Activated CD4-positive, alpha-beta memory T cell treated with anti-CD3 and anti-CD28 coated beads, Interleukin-2, amount 10 ng/mL, durations not matched to agents 7 days and 5 days (primary cell): ENCODE results near the gene CSNK2A2. TPM values are rescaled to one million over a fixed set of nuclear protein-coding genes. Genes with fewer than 3 reads are reported as not detected.

Experiments used
- CTCF ChIA-PET: fragments of 350-600 bp; sonication (Branson Sonifier 250); formaldehyde crosslinking; loops from one replicate; lab custom pipeline; 2021; ENCODE audit warnings: antibody characterized with exemption, inconsistent platforms; lab: Charles Lee
- POLR2A ChIA-PET: fragments of 350-600 bp; sonication (Branson Sonifier 250); formaldehyde crosslinking; loops from one replicate; lab custom pipeline; 2021; ENCODE audit warnings: antibody characterized with exemption; lab: Charles Lee
- DNase-seq: peaks from one replicate; pipeline ENCODE4 v3.0.0-alpha.2; 2020
- H3K27ac Mint-ChIP-seq: one replicate; pipeline ENCODE4 v1.8.0; 2021; ENCODE audit warnings: mild to moderate bottlenecking, mixed read lengths
- H3K27me3 Mint-ChIP-seq: one replicate; pipeline ENCODE4 v1.8.0; 2021; ENCODE audit warnings: mixed read lengths
- H3K36me3 Mint-ChIP-seq: one replicate; pipeline ENCODE4 v1.8.0; 2021; ENCODE audit warnings: low read depth, mixed read lengths
- H3K4me1 Mint-ChIP-seq: one replicate; pipeline ENCODE4 v1.8.0; 2021; ENCODE audit warnings: mixed read lengths
- H3K4me3 Mint-ChIP-seq: one replicate; pipeline ENCODE4 v1.8.0; 2021; ENCODE audit warnings: mild to moderate bottlenecking, mixed read lengths
- H3K9me3 Mint-ChIP-seq: one replicate; pipeline ENCODE4 v1.8.0; 2021; ENCODE audit warnings: mixed read lengths
- total RNA-seq, 2 experiments: library from RNA; stranded (reverse); gene quantifications; one replicate each; pipeline ENCODE4 v1.2.3, GENCODE V29; 2021

CSNK2A2 gene
- total RNA-seq, 2 experiments from 2014 or later, result 67.5 to 67.9 TPM

DNA sequence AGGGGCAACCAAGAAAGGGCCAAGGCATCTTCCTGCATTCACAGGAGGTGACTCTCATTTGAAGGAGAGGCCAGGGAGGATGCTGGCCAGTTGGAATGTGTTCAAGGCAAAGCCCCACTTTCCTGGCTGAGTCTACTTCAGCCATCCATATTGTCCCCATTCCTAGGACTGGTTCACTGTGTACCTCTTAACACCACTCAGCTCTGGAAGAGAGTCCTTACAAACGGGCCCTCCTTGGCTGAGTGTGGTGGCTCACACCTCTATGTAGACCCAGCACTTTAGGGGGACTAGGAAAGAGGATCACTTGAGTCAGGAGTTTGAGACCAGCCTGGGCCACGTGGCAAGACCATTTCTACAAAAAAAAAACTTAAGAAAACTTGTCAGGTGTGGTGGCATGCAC lies 40.7 kb downstream of the CSNK2A2 start:
- no peak overlapping the region for H3K4me3 Mint-ChIP-seq
- H3K36me3 Mint-ChIP-seq, result peaks cover 13% of the 10 kb centered on the region

GRCh38 chr16:58155839-58156238 lies 42.1 kb downstream of the CSNK2A2 start:
- H3K4me1 Mint-ChIP-seq, result no peaks in the 10 kb centered on the region
- H3K27ac Mint-ChIP-seq, result no peak overlapping the region
- H3K27me3 Mint-ChIP-seq, result no peaks in the 10 kb centered on the region
- ChIA-PET POLR2A (interaction anchor here (0.6 kb wide), 1 partner anchor 83 kb away, joined by 3 read pairs; no protein-coding TSS in a partner anchor), CTCF (interaction anchor here (0.7 kb wide), 1 partner anchor 80 kb away, joined by 3 read pairs; no protein-coding TSS in a partner anchor)
- no peak overlapping the region for H3K4me3 Mint-ChIP-seq
- H3K36me3 Mint-ChIP-seq, result peaks cover 9% of the 10 kb centered on the region
- H3K9me3 Mint-ChIP-seq, result no peaks in the 10 kb centered on the region
- DNase-seq, result no peak

More for the DNA sequence above, 40.7 kb downstream of the CSNK2A2 start:
- Mint-ChIP-seq H3K27ac (no peak overlapping the region), H3K4me1 (no peaks in the 10 kb centered on the region), H3K27me3 (no peaks in the 10 kb centered on the region), H3K9me3 (no peaks in the 10 kb centered on the region)
- ChIA-PET POLR2A (no interaction called here), CTCF (no interaction called here)
- no peak for DNase-seq

DNA sequence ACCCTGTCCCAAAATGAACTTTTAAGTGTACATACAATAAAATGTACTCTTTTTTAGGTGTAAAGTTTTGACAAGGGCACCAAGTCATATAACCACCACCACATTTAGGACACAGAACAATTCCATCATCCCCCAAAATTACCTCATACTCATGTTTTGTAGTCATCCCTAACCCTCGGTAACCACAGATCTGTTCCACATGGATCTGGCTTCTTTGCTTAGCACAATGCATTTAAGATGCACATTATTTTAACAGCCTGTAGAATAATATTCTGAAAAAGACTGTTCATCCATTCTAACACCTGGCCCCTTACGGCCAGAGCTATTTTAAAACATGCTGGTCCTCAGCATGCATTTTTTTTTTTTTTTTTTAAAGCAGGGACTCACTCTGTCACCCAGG lies 43.6 kb downstream of the CSNK2A2 start:
- H3K36me3 Mint-ChIP-seq, result peaks cover 3% of the 10 kb centered on the region

DNA sequence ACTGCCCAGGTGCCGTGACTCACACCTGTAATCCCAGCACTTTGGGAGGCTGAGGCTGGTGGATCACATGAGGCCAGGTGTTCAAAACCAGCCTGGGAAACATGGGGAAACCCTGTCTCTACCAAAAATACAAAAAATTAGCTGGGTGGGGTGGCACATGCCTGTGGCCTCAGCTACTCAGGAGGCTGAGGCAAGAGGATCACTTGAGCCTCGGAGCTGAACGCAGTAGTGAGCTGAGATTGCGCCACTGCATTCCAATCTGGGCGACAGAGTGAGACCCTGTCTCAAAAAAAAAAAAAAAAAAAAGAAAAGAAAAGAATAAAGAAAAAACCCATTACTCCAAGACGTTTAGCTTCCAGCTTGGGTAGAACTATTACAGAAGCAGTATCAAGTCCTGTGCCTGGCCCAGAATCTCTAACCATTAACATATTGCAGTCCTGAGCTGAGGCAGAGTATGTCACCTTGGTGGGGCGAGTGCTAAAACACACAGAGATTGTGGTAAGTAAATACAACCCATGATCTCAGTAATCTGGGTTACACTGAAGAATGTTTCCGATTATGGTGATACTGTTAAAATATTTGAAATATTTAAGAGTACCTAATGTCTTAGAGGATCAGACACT lies 45.5 kb downstream of the CSNK2A2 start:
- CTCF ChIA-PET, result interaction anchor here (0.7 kb wide), 1 partner anchor 254 kb away, joined by 3 read pairs; no protein-coding TSS in a partner anchor
- Mint-ChIP-seq H3K4me1 (no peaks in the 10 kb centered on the region), H3K4me3 (no peak overlapping the region), H3K9me3 (no peaks in the 10 kb centered on the region), H3K27me3 (no peaks in the 10 kb centered on the region), H3K36me3 (no peaks in the 10 kb centered on the region), H3K27ac (no peak overlapping the region)
- POLR2A ChIA-PET, result no interaction called here
- no peak for DNase-seq

More for the DNA sequence above, 43.6 kb downstream of the CSNK2A2 start:
- Mint-ChIP-seq H3K27ac (no peak overlapping the region), H3K27me3 (no peaks in the 10 kb centered on the region), H3K4me3 (no peak overlapping the region), H3K4me1 (no peaks in the 10 kb centered on the region), H3K9me3 (no peaks in the 10 kb centered on the region)
- POLR2A ChIA-PET, result interaction anchor here (0.6 kb wide), 1 partner anchor 47 kb away, joined by 3 read pairs; no protein-coding TSS in a partner anchor
- CTCF ChIA-PET, result no interaction called here
- no peak for DNase-seq

GRCh38 chr16:58148526-58148925 lies 49.4 kb downstream of the CSNK2A2 start:
- POLR2A ChIA-PET, result no interaction called here
- Mint-ChIP-seq H3K36me3 (no peaks in the 10 kb centered on the region), H3K9me3 (no peaks in the 10 kb centered on the region), H3K4me3 (no peak overlapping the region), H3K4me1 (no peaks in the 10 kb centered on the region), H3K27ac (no peak overlapping the region), H3K27me3 (no peaks in the 10 kb centered on the region)
- no peak for DNase-seq
- CTCF ChIA-PET, result no interaction called here

DNA sequence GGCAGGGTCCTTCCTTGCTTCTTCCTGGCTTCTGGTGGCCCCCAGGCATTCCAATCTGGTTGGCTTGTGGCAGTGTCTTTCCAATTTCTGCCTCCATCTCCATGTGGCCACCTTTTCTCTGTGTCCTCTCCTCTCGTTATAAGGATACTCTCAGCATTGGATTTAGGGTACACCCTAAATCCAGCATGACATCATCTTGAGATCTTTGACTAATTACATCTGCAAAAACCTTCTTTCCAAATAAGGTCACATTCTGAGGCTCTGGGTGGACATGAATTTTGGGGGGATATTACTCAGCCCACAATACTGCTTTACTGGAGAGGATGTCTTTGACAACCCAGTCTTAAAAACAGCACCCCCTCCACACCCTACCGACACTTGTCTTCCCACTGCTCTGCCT lies 49.8 kb downstream of the CSNK2A2 start:
- Mint-ChIP-seq H3K27ac (no peak overlapping the region), H3K27me3 (no peaks in the 10 kb centered on the region), H3K4me3 (no peak overlapping the region), H3K36me3 (no peaks in the 10 kb centered on the region), H3K4me1 (no peaks in the 10 kb centered on the region), H3K9me3 (no peaks in the 10 kb centered on the region)
- POLR2A ChIA-PET, result no interaction called here
- DNase-seq, result no peak
- CTCF ChIA-PET, result no interaction called here

DNA sequence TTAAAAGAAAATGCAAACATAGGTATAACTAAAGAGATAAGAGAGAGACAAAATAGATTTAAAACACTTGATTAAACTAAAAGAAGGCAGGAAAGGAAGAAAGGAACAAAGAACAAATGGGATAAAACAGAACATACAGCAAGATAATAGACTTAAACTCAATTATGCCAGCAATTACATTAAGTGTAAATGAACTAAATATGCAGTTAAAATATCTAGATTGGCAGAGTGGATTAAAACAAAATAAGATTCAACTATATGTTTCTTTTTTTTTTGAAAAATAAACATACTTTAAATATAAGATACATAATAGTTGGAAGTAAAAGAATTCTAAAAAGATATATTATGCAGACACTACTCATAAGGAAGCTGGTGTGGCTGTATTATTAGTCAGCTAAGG lies 59.1 kb downstream of the CSNK2A2 start:
- H3K4me1 Mint-ChIP-seq, result no peaks in the 10 kb centered on the region
- POLR2A ChIA-PET, result interaction anchor here (0.6 kb wide), 1 partner anchor 31 kb away, joined by 4 read pairs; no protein-coding TSS in a partner anchor
- DNase-seq, result no peak
- peaks cover 3% of the 10 kb centered on the region for H3K9me3 Mint-ChIP-seq
- H3K27me3 Mint-ChIP-seq, result no peaks in the 10 kb centered on the region
- no peak overlapping the region for H3K4me3 Mint-ChIP-seq
- CTCF ChIA-PET, result no interaction called here
- no peak overlapping the region for H3K27ac Mint-ChIP-seq
- peaks cover 13% of the 10 kb centered on the region for H3K36me3 Mint-ChIP-seq

DNA sequence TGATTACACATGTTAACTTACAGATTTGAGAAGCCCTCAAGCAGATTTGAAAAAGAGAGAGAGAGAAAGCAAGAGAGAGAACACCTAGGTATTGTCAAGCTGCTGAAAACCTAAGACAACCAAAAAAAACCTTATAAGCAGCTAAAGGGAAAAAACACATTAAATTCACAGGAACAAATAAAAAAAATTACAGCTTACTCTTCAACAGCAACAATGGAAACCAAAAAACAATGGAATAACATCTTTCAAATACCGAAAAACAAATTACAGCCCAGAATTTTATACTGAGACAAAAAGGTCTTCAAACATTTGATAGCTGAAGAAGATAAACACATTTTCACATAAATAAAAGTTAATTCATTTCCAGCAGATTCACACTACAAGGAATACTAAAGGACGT lies 60.3 kb downstream of the CSNK2A2 start:
- peaks cover 3% of the 10 kb centered on the region for H3K9me3 Mint-ChIP-seq
- H3K4me3 Mint-ChIP-seq, result no peak overlapping the region
- no peak overlapping the region for H3K27ac Mint-ChIP-seq
- DNase-seq, result no peak
- CTCF ChIA-PET, result interaction anchor here (0.7 to 1.5 kb wide), 3 partner anchors 11 to 30 kb away, joined by 3 to 4 read pairs (median 3); no protein-coding TSS in a partner anchor
- POLR2A ChIA-PET, result no interaction called here
- H3K36me3 Mint-ChIP-seq, result peaks cover 13% of the 10 kb centered on the region
- H3K4me1 Mint-ChIP-seq, result no peaks in the 10 kb centered on the region
- no peaks in the 10 kb centered on the region for H3K27me3 Mint-ChIP-seq

- H3K4me1 Mint-ChIP-seq, result peaks cover 37% of the 10 kb centered on the region
- CTCF ChIA-PET, result interaction anchor here (0.5 to 1.7 kb wide), 16 partner anchors 9 to 1195 kb away, joined by 3 to 11 read pairs (median 4); partner anchors contain the start of genes KATNB1, MMP15 and ZNF319
- no peaks in the 10 kb centered on the region for H3K36me3 Mint-ChIP-seq
- H3K27ac Mint-ChIP-seq, result peak within 1 kb of the TSS; percentile 80
- peak within 1 kb of the TSS; percentile 87 for H3K4me3 Mint-ChIP-seq
- no peaks in the 10 kb centered on the region for H3K27me3 Mint-ChIP-seq
- peak; percentile 98 for DNase-seq
- POLR2A ChIA-PET, result interaction anchor here (0.7 to 1.5 kb wide), 25 partner anchors 8 to 264 kb away, joined by 3 to 12 read pairs (median 4); partner anchors contain the start of genes MMP15 and USB1
- H3K9me3 Mint-ChIP-seq, result no peaks in the 10 kb centered on the region
These were observed 68.6 kb downstream of the CSNK2A2 start, which contains the start of gene CFAP20 for GRCh38 chr16:58129097-58129936. CFAP20 (minus strand) TSS chr16:58129381; CDS start chr16:58129115, 266 bp downstream.

- Mint-ChIP-seq H3K27me3 (no peaks in the 10 kb centered on the region), H3K27ac (peak overlapping the region; percentile 80), H3K4me3 (peak overlapping the region; percentile 87), H3K4me1 (peaks cover 43% of the 10 kb centered on the region), H3K9me3 (no peaks in the 10 kb centered on the region), H3K36me3 (no peaks in the 10 kb centered on the region)
- ChIA-PET POLR2A (interaction anchor here (0.7 to 1.5 kb wide), 18 partner anchors 15 to 264 kb away, joined by 3 to 12 read pairs (median 4); partner anchors contain the start of genes MMP15 and USB1), CTCF (interaction anchor here (1.0 to 1.7 kb wide), 12 partner anchors 8 to 553 kb away, joined by 3 to 11 read pairs (median 4); partner anchors contain the start of genes KATNB1, MMP15 and ZNF319)
- DNase-seq, result no peak
These were observed 69.2 kb downstream of the CSNK2A2 start for GRCh38 chr16:58128711-58129096.

DNA sequence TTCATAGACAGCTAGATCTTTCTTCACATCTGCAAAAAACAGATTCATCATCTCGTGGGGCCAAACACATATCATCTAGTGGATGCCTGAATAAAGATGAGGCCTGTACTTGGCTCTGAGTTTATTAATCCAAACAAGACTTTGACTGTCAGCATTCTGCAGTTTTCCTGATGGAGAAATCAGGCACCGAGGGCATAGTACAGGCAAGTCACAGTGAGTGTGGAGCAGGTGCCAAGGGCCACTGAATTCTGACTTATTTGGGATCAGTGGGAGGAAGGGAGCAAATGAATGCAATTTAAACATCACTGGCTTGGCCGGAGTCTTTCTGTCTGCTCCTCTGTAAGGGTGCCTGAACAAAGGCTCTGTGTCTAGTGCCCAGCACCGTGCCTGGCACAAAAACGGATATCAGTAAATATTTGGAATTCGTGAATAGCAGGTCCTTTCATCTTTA lies 69.7 kb downstream of the CSNK2A2 start:
- CTCF ChIA-PET, result interaction anchor here (0.7 to 1.4 kb wide), 4 partner anchors 13 to 370 kb away, joined by 3 read pairs; no protein-coding TSS in a partner anchor

DNA sequence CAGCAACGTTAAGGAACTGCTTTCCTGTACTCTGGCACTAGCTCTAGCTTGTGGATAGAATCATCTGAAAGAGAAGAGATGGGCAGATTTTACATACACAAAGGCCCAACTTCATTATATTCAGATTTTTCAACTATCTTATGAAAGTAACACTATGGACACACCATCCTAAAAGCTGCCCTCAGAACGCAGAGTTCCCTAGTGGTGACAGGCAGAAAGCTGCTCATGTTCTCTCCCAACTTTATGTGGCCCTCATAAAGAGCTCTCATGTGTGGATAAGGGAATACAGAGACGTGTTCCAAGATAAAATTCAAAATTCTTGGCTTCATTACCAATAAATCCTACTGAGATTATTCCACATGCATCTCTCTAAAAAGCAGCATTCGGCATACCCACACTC lies 70.3 kb downstream of the CSNK2A2 start:
- H3K27ac Mint-ChIP-seq, result peak overlapping the region; percentile 80
- CTCF ChIA-PET, result interaction anchor here (0.7 to 1.4 kb wide), 4 partner anchors 14 to 370 kb away, joined by 3 read pairs; no protein-coding TSS in a partner anchor
- no peaks in the 10 kb centered on the region for H3K27me3 Mint-ChIP-seq
- no peak for DNase-seq
- H3K4me3 Mint-ChIP-seq, result peak overlapping the region; percentile 87
- H3K9me3 Mint-ChIP-seq, result no peaks in the 10 kb centered on the region
- H3K36me3 Mint-ChIP-seq, result no peaks in the 10 kb centered on the region
- POLR2A ChIA-PET, result interaction anchor here (0.7 to 1.8 kb wide), 4 partner anchors 14 to 317 kb away, joined by 3 to 5 read pairs (median 3); no protein-coding TSS in a partner anchor
- peaks cover 47% of the 10 kb centered on the region for H3K4me1 Mint-ChIP-seq

More for the DNA sequence above, 69.7 kb downstream of the CSNK2A2 start:
- POLR2A ChIA-PET, result interaction anchor here (0.7 to 1.5 kb wide), 4 partner anchors 14 to 318 kb away, joined by 3 read pairs; no protein-coding TSS in a partner anchor
- H3K36me3 Mint-ChIP-seq, result no peaks in the 10 kb centered on the region
- DNase-seq, result no peak
- peak overlapping the region; percentile 80 for H3K27ac Mint-ChIP-seq
- no peaks in the 10 kb centered on the region for H3K9me3 Mint-ChIP-seq
- H3K4me3 Mint-ChIP-seq, result peak overlapping the region; percentile 87
- peaks cover 45% of the 10 kb centered on the region for H3K4me1 Mint-ChIP-seq
- no peaks in the 10 kb centered on the region for H3K27me3 Mint-ChIP-seq
